ENCODE results near the gene SEMA4C. TPM values are rescaled to one million over a fixed set of nuclear protein-coding genes. Genes with fewer than 3 reads are reported as not detected.
"Not testable (repeated sequence)": the region's sequence is repeated elsewhere in the genome, so short reads cannot be mapped to it uniquely, and the experiment has no call there.

The SEMA4C gene
- total and polyA plus RNA-seq, 8 donors = 25.9 to 60.2 (median 43.9) TPM

DNA sequence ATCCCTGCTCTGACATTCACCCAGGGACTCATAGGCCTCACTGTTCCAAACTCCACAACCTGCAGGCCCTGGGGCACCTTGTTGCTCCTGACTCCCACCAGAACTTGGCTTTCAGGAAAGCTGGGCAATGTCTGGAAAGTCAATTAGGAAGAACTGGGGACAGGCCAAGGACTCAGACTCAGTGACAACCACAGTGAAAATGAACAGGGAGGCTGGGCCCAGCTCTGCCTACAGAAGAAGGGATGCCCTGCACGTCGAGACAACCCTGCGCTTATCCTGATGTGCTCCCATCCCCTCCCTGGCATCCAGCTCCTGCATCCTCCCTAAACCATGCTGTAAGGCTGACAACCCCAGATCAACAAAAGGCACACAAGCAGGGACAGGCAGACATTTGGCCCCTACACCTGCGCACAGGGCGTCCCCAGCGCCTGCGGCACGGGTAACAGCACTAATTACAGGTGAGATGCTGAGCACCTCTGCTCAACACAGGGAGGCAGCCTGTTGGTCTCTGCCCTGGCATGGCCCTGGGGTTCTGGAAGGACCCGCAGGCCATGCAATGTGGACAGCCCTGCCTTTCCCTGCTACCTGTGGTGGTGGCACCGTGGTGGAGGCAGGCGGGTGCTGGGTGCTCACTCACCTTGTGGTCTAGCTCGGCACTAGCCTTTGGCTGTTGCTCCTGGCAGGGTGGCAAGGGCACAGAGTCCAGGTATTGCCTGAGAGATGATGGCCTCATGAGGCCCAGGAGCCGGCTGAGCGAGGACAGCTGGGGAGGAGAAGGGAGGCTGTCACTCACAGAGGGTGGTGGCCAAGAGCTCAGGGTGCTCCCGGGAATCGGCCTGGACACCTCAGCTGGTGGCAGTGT, 23.6 kb upstream of the SEMA4C start:
- no peak for ATAC-seq
- no peak for DNase-seq
- intact Hi-C loops (cut with DNase I) = no loop called here
- Histone ChIP-seq H3K27me3 (no peaks in the 10 kb centered on the region), H3K4me1 (peaks cover 17 to 33% of the 10 kb centered on the region in 2 donors), H3K27ac (no peak overlapping the region), H3K36me3 (no peaks in the 10 kb centered on the region), H3K9me3 (no peaks in the 10 kb centered on the region), H3K4me3 (no peak overlapping the region)
- TF ChIP-seq, protein P1, sequence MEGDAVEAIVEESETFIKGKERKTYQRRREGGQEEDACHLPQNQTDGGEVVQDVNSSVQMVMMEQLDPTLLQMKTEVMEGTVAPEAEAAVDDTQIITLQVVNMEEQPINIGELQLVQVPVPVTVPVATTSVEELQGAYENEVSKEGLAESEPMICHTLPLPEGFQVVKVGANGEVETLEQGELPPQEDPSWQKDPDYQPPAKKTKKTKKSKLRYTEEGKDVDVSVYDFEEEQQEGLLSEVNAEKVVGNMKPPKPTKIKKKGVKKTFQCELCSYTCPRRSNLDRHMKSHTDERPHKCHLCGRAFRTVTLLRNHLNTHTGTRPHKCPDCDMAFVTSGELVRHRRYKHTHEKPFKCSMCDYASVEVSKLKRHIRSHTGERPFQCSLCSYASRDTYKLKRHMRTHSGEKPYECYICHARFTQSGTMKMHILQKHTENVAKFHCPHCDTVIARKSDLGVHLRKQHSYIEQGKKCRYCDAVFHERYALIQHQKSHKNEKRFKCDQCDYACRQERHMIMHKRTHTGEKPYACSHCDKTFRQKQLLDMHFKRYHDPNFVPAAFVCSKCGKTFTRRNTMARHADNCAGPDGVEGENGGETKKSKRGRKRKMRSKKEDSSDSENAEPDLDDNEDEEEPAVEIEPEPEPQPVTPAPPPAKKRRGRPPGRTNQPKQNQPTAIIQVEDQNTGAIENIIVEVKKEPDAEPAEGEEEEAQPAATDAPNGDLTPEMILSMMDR (IDR thresholded peaks at IDR 0.05) = no peak

DNA sequence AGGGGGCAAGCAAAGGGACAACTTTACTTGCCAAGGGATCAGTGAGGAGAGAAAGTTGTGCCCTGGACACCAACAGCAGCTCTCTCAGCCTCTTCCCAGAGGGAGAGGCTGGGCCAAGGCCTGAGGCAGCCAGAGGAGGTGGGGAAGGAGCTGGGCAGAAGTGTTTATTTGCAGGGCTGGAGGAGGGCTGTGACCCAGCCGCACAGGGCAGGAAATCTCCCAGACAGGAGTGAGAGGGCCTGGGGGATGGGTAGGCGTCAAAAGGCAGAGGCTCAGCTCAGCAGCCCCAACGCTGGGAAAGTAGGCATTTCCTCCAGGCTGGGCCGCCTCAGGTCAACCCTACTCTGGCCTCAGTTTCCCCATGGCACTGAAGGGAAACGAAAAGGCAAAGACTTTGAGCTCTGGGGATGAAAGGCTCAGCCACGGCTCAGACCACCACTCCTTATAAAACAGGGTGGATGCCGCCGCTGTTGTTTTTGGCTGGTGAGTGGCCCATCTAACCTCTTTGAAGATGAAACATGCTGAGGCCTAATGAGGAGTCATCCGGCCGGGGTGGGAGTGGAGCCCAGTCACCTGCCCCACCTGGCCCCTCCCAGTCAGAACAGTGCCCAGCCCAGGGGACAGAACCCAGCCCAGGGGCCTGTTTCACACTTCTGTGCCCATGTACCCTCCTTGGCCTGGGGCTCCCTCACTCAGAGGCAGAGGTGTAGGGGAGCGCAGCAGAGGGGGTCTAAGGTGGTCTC, 21.9 kb upstream of the SEMA4C start:
- no peak overlapping the region for H3K4me3 ChIP-seq
- no peaks in the 10 kb centered on the region for H3K27me3 ChIP-seq
- peaks cover 31 to 40% of the 10 kb centered on the region in 2 donors for H3K4me1 ChIP-seq
- DNase-seq (peak in 1 of 4 donors; percentile 84), ATAC-seq (peak; percentile 87)
- no peaks in the 10 kb centered on the region for H3K9me3 ChIP-seq
- TF ChIP-seq, protein P1 (IDR thresholded peaks at IDR 0.05) = no peak
- intact Hi-C loops (cut with DNase I) = no loop called here
- H3K27ac ChIP-seq = peak overlapping the region in 1 of 2 donors; percentile 33
- no peaks in the 10 kb centered on the region for H3K36me3 ChIP-seq

DNA sequence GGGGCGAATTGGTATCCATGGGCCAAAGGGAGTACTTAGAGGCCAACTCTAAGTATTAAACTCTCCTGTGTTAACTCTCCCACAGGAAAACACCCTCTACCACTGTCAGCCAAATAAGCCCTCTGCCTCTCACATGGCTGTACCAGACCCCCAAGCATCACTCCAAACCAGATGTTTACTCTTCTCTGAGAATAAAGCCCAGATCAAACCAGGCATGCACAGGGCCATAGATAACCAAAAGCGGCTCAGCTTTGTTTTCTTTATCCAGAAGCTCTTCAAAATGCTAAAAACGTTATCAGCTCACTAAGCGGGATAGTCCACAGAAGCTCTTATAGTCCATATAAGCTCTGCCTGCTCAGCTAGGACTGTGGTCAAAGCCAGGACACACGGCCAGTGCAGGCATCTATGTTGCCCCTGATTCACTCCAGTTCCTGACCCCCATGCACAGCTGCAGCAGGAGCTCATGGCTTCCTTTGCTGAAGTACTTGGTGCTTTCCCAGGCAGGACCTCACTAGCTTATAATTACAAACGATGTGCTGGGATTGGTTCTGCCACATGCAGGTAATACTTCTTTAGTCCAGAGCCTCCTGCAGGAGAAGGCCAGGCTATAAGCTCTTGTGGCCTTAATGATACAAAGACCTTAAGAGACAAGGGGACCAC, 21.0 kb upstream of the SEMA4C start:
- Histone ChIP-seq H3K27ac (peak overlapping the region in 1 of 2 donors; percentile 33), H3K36me3 (no peaks in the 10 kb centered on the region), H3K9me3 (no peaks in the 10 kb centered on the region), H3K27me3 (no peaks in the 10 kb centered on the region), H3K4me1 (peaks cover 31 to 43% of the 10 kb centered on the region in 2 donors), H3K4me3 (no peak overlapping the region)
- TF ChIP-seq, protein P1 (IDR thresholded peaks at IDR 0.05) = no peak
- ATAC-seq (no peak), DNase-seq (no peak)
- intact Hi-C loops (cut with DNase I) = no loop called here

DNA sequence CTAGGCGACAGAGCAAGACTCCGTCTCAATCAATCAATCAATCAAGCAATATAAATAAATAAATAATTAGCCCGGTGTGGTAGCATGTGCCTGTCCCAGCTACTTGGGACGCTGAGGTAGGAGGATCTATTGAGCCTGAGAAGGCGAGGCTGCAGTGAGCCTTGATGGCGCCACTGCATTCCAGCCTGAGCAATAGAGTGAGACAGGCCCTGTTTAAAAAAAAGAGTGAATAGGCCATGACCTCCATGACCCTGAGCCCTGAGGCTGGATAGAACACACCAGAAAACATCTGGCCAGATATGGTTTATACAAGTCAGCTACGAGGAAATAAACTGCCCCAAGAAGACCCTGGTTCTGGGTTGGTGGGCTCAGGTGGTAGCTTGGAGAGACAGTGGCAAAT, 20.4 kb upstream of the SEMA4C start:
- Histone ChIP-seq H3K4me3 (no peak overlapping the region), H3K4me1 (peaks cover 31 to 43% of the 10 kb centered on the region in 2 donors), H3K9me3 (no peaks in the 10 kb centered on the region), H3K27ac (no peak overlapping the region), H3K36me3 (no peaks in the 10 kb centered on the region), H3K27me3 (no peaks in the 10 kb centered on the region)
- TF ChIP-seq, protein P1 (IDR thresholded peaks at IDR 0.05) = no peak
- intact Hi-C loops (cut with DNase I) = no loop called here
- no peak for DNase-seq
- no peak for ATAC-seq

DNA sequence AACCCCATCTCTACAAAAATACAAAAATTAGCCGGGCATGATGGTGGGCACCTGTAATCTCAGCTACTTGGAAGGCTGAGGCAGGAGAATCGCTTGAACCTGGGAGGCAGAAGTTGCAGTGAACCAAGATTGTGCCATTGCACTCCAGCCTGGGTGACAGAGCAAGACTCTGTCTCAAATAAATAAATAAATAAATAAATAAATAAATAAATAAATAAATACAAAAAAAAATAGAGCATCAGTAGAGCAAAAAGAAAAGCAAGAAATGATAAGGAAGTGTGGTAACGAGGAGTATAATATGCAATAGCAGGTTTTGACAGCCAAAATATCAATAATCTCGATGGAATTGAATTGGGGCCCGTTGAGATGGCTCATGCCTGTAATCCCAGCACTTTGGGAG, 19.6 kb upstream of the SEMA4C start:
- DNase-seq; ATAC-seq; H3K9me3 ChIP-seq; intact Hi-C loops (cut with DNase I); H3K36me3 ChIP-seq; H3K27me3 ChIP-seq; H3K27ac ChIP-seq; H3K4me3 ChIP-seq: not testable (repeated sequence)
- H3K4me1 ChIP-seq = peaks cover 31 to 47% of the 10 kb centered on the region in 2 donors
